PC-3 (cell line): ENCODE data around the gene ZNF774.

Source experiments
- EZH2 ChIP-seq: fragments of 300-600 bp; sonication (generic); IDR thresholded peaks from one replicate; pipeline ENCODE4 v1.6.1; 2017; ENCODE audit warnings: antibody characterized with exemption, mild to moderate bottlenecking, low read length; ENCODE audit not compliant: unreplicated experiment
- EZH2phosphoT487 ChIP-seq: fragments of 300-600 bp; sonication (generic); IDR thresholded peaks from 2 replicates; pipeline ENCODE4 v1.6.1; 2018; ENCODE audit warnings: mild to moderate bottlenecking, antibody characterized with exemption, low read length, borderline replicate concordance
- TF ChIP-seq, protein P1 (sequence below): fragments of 300-600 bp; sonication (generic); conservative IDR thresholded peaks from 2 replicates; pipeline ENCODE4 v1.5.1; 2017; ENCODE audit warnings: antibody characterized with exemption, low read depth, mild to moderate bottlenecking, low read length

DNA sequence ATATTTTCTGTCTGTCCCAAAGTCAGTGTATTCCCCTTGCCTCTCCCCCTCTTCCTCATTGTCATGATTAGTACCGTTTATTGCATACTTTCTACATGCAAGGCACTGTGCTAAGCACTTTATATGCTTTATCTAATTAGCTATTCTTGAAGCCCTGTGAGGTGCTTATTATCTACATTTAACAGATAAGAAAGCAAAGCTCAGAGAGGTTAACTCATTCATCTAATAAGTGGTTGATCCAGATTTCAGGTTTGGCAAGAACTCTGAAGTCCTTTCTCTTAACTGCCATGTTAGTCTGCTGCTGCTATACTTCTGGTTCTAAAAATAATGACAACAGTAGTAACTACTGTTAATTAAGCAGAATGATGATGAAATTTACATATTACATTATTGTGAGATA is 49.4 kb downstream of the ZNF774 start:
- TF ChIP-seq, protein P1, sequence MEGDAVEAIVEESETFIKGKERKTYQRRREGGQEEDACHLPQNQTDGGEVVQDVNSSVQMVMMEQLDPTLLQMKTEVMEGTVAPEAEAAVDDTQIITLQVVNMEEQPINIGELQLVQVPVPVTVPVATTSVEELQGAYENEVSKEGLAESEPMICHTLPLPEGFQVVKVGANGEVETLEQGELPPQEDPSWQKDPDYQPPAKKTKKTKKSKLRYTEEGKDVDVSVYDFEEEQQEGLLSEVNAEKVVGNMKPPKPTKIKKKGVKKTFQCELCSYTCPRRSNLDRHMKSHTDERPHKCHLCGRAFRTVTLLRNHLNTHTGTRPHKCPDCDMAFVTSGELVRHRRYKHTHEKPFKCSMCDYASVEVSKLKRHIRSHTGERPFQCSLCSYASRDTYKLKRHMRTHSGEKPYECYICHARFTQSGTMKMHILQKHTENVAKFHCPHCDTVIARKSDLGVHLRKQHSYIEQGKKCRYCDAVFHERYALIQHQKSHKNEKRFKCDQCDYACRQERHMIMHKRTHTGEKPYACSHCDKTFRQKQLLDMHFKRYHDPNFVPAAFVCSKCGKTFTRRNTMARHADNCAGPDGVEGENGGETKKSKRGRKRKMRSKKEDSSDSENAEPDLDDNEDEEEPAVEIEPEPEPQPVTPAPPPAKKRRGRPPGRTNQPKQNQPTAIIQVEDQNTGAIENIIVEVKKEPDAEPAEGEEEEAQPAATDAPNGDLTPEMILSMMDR: no peak
- no peak for TF ChIP-seq EZH2
- TF ChIP-seq EZH2phosphoT487: no peak
